Measurements from ENCODE around the gene TAOK2. TPM values are rescaled to one million over a fixed set of nuclear protein-coding genes. Genes with fewer than 3 reads are reported as not detected.

Gene TAOK2
- total and polyA plus RNA-seq, 2 of the 13 experiments (the other 11 are each of a cell fraction or from before 2014, with no cell fraction given): 17.4 to 43.2 TPM

GRCh38 chr16:29925781-29926710 is 47.6 kb upstream of the TAOK2 start, which contains the start of gene KCTD13 (continued):
- TF ChIP-seq PCBP1 (IDR thresholded peaks at IDR 0.05; ENCODE audit: borderline replicate concordance, low read depth, low read length) (no peak), RARA (CRISPR knock-in tag; IDR thresholded peaks at IDR 0.05) (peak; percentile 8; the same call in 1 of the 2 replicates), NCOA5 (CRISPR knock-in tag; IDR thresholded peaks at IDR 0.05) (no peak), USF2 (IDR thresholded peaks at IDR 0.05; ENCODE audit: low read depth, low read length) (no peak), USF2 (CRISPR knock-in tag; IDR thresholded peaks at IDR 0.05; ENCODE audit: borderline replicate concordance) (no peak), ZNF709 (CRISPR knock-in tag; IDR thresholded peaks at IDR 0.05) (0 out of 2 replicates have a peak, but pooled peaks have one; percentile 77), FOXK1 (CRISPR knock-in tag; IDR thresholded peaks at IDR 0.05; ENCODE audit: borderline replicate concordance, low read depth) (no peak; the same call in 1 of the 2 replicates), MAFF (IDR thresholded peaks at IDR 0.05; ENCODE audit: low read depth, low read length) (no peak; the same call in 1 of the 2 replicates), HMG20A (CRISPR knock-in tag; IDR thresholded peaks at IDR 0.05; ENCODE audit: borderline replicate concordance) (no peak), ZNF839 (CRISPR knock-in tag; IDR thresholded peaks at IDR 0.05; ENCODE audit: borderline replicate concordance) (no peak; the same call in 1 of the 2 replicates), SETDB1 (CRISPR knock-in tag; IDR thresholded peaks at IDR 0.05; ENCODE audit: borderline replicate concordance) (no peak), ZNF24 (IDR thresholded peaks at IDR 0.05) (no peak), CHD2 (IDR thresholded peaks at IDR 0.05; ENCODE audit: low read depth, low read length) (no peak), PTBP1 (IDR thresholded peaks at IDR 0.05; ENCODE audit: low read depth, low read length, poor library complexity, severe bottlenecking) (no peak), ZNF792 (CRISPR knock-in tag; IDR thresholded peaks at IDR 0.05) (peak; percentile 88; the same call in 1 of the 2 replicates), MXI1 (IDR thresholded peaks at IDR 0.05; ENCODE audit: borderline replicate concordance, low read depth, low read length) (peak; percentile 88; the same call in 1 of the 3 replicates), SP140L (CRISPR knock-in tag; IDR thresholded peaks at IDR 0.05; ENCODE audit: borderline replicate concordance) (no peak), DDIT3 (CRISPR knock-in tag; IDR thresholded peaks at IDR 0.05) (0 out of 2 replicates have a peak, but pooled peaks have one; percentile 35), ZFYVE20 (CRISPR knock-in tag; IDR thresholded peaks at IDR 0.05; ENCODE audit: borderline replicate concordance, low read depth) (no peak), SIX1 (CRISPR knock-in tag; IDR thresholded peaks at IDR 0.05; ENCODE audit: borderline replicate concordance) (no peak), THAP9 (CRISPR knock-in tag; IDR thresholded peaks at IDR 0.05; ENCODE audit: borderline replicate concordance) (peak; percentile 86), HNRNPK (IDR thresholded peaks at IDR 0.05; ENCODE audit: low read depth, low read length, poor library complexity, severe bottlenecking) (peak; percentile 70), ZNF317 (CRISPR knock-in tag; IDR thresholded peaks at IDR 0.05) (peak; percentile 74), POLR2G (IDR thresholded peaks at IDR 0.05; ENCODE audit: low read depth, low read length) (peak; percentile 99), MATR3 (CRISPR knock-in tag; IDR thresholded peaks at IDR 0.05) (no peak)

All from HepG2 (cell line).